ENCODE data around the gene FHOD3. TPM values are rescaled to one million over a fixed set of nuclear protein-coding genes. Genes with fewer than 3 reads are reported as not detected.

Gene FHOD3
- total and polyA plus RNA-seq, 2 of the 8 experiments (the other 6 are each of a cell fraction or from before 2014, with no cell fraction given): 9.7 to 10.5 TPM

- no peak for TF ChIP-seq SUZ12 (IDR thresholded peaks at IDR 0.05; ENCODE audit: low read length)
These were observed 396.6 kb downstream of the FHOD3 start (continued) for GRCh38 chr18:36693931-36694620.
